GM23338 (cell line): ENCODE measurements around the gene XXYLT1.

Source experiments
- CREB1 ChIP-seq: fragments of 250-450 bp; sonication (Bioruptor Pico); IDR thresholded peaks from 2 replicates; pipeline ENCODE4 v1.5.0; 2020; ENCODE audit warnings: low read depth, mild to moderate bottlenecking, moderate library complexity
- EZH2 ChIP-seq: fragments of 200-600 bp; sonication (generic); IDR thresholded peaks from one replicate; pipeline ENCODE4 v1.8.0; 2017; ENCODE audit warnings: antibody characterized with exemption, mild to moderate bottlenecking, low read depth; ENCODE audit not compliant: unreplicated experiment
- EZH2phosphoT487 ChIP-seq: fragments of 200-600 bp; sonication (generic); IDR thresholded peaks from one replicate; pipeline ENCODE4 v1.8.1; 2018; ENCODE audit warnings: antibody characterized with exemption; ENCODE audit not compliant: unreplicated experiment
- JUNB ChIP-seq: IDR thresholded peaks from one replicate; pipeline ENCODE4 v1.6.1; 2016; ENCODE audit warnings: antibody characterized with exemption; ENCODE audit not compliant: unreplicated experiment
- NANOG ChIP-seq: IDR thresholded peaks from 2 replicates; pipeline ENCODE4 v1.6.1; 2016; ENCODE audit warnings: antibody characterized with exemption, borderline replicate concordance
- POLR2AphosphoS5 ChIP-seq: IDR thresholded peaks from 2 replicates; pipeline ENCODE4 v1.6.1; 2016; ENCODE audit warnings: antibody characterized with exemption, low read depth
- STAT1 ChIP-seq: IDR thresholded peaks from one replicate; pipeline ENCODE4 v1.6.1; 2016; ENCODE audit warnings: antibody characterized with exemption; ENCODE audit not compliant: unreplicated experiment
- ZNF114 ChIP-seq: fragments of 250-450 bp; sonication (Bioruptor Pico); IDR thresholded peaks from 2 replicates; pipeline ENCODE4 v1.5.0; 2020; ENCODE audit warnings: mild to moderate bottlenecking, moderate library complexity
- ZNF331 ChIP-seq: fragments of 250-450 bp; sonication (Bioruptor Pico); IDR thresholded peaks from 2 replicates; pipeline ENCODE4 v1.5.0; 2020; ENCODE audit warnings: low read depth, mild to moderate bottlenecking, moderate library complexity
- TF ChIP-seq, protein P1 (sequence below): IDR thresholded peaks from one replicate; pipeline ENCODE4 v1.6.1; 2018; ENCODE audit warnings: antibody characterized with exemption; ENCODE audit not compliant: unreplicated experiment
- TF ChIP-seq, protein P2 (sequence below): IDR thresholded peaks from 2 replicates; pipeline ENCODE4 v1.6.1; 2016; ENCODE audit warnings: antibody characterized with exemption
- TF ChIP-seq, protein P3 (sequence below), 2 experiments: fragments of 200-600 bp in 1 of 2; sonication (generic) in 1 of 2; conservative IDR thresholded peaks; 2 replicates each; pipeline versions ENCODE4 v1.5.1 to v1.6.1; 2016 to 2017; ENCODE audit warnings: antibody characterized with exemption in 2 of 2, low read depth in 2 of 2, mild to moderate bottlenecking in 2 of 2, moderate library complexity in 1 of 2

DNA sequence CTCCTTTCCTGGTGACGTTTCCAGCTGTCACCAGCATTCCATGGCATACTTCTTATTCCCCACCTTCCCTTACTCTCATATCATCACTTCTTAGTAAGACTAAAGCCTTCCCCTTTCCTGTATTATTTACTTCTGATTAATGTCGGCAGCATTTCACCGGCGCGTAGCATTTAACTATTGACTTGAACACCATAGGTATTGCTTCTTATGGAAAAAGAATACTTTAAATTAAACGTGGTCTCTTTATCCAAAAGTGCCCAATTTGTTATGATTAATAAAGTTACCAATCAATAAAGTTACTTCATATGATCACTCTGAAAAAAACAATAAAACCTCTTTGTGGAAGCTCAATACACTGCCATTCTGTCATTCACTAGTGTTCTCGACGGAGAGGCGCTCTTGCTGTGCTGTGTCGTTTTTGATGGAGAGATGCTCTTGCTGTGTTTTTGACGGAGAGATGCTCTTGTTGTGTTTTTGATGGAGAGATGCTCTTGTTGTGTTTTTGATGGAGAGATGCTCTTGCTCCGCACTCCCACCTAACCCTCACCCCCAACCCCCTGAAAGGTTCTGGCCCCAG lies 165.0 kb downstream of the XXYLT1 start:
- TF ChIP-seq, protein P1, sequence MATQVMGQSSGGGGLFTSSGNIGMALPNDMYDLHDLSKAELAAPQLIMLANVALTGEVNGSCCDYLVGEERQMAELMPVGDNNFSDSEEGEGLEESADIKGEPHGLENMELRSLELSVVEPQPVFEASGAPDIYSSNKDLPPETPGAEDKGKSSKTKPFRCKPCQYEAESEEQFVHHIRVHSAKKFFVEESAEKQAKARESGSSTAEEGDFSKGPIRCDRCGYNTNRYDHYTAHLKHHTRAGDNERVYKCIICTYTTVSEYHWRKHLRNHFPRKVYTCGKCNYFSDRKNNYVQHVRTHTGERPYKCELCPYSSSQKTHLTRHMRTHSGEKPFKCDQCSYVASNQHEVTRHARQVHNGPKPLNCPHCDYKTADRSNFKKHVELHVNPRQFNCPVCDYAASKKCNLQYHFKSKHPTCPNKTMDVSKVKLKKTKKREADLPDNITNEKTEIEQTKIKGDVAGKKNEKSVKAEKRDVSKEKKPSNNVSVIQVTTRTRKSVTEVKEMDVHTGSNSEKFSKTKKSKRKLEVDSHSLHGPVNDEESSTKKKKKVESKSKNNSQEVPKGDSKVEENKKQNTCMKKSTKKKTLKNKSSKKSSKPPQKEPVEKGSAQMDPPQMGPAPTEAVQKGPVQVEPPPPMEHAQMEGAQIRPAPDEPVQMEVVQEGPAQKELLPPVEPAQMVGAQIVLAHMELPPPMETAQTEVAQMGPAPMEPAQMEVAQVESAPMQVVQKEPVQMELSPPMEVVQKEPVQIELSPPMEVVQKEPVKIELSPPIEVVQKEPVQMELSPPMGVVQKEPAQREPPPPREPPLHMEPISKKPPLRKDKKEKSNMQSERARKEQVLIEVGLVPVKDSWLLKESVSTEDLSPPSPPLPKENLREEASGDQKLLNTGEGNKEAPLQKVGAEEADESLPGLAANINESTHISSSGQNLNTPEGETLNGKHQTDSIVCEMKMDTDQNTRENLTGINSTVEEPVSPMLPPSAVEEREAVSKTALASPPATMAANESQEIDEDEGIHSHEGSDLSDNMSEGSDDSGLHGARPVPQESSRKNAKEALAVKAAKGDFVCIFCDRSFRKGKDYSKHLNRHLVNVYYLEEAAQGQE: no peak
- TF ChIP-seq, protein P2, sequence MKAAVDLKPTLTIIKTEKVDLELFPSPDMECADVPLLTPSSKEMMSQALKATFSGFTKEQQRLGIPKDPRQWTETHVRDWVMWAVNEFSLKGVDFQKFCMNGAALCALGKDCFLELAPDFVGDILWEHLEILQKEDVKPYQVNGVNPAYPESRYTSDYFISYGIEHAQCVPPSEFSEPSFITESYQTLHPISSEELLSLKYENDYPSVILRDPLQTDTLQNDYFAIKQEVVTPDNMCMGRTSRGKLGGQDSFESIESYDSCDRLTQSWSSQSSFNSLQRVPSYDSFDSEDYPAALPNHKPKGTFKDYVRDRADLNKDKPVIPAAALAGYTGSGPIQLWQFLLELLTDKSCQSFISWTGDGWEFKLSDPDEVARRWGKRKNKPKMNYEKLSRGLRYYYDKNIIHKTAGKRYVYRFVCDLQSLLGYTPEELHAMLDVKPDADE: no peak
- TF ChIP-seq, protein P3, sequence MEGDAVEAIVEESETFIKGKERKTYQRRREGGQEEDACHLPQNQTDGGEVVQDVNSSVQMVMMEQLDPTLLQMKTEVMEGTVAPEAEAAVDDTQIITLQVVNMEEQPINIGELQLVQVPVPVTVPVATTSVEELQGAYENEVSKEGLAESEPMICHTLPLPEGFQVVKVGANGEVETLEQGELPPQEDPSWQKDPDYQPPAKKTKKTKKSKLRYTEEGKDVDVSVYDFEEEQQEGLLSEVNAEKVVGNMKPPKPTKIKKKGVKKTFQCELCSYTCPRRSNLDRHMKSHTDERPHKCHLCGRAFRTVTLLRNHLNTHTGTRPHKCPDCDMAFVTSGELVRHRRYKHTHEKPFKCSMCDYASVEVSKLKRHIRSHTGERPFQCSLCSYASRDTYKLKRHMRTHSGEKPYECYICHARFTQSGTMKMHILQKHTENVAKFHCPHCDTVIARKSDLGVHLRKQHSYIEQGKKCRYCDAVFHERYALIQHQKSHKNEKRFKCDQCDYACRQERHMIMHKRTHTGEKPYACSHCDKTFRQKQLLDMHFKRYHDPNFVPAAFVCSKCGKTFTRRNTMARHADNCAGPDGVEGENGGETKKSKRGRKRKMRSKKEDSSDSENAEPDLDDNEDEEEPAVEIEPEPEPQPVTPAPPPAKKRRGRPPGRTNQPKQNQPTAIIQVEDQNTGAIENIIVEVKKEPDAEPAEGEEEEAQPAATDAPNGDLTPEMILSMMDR (conservative IDR thresholded peaks at IDR 0.05; ENCODE audit: low read depth in 2 of 2): no peak
- no peak for TF ChIP-seq EZH2
- no peak for TF ChIP-seq POLR2AphosphoS5
- TF ChIP-seq CREB1 (CRISPR knock-in tag): no peak
- TF ChIP-seq JUNB: no peak
- TF ChIP-seq EZH2phosphoT487: no peak
- no peak for TF ChIP-seq ZNF114 (CRISPR knock-in tag)
- no peak for TF ChIP-seq ZNF331 (CRISPR knock-in tag)
- TF ChIP-seq STAT1: no peak
- no peak for TF ChIP-seq NANOG
